ENCODE measurements around the gene SYAP1.

Gene SYAP1

DNA sequence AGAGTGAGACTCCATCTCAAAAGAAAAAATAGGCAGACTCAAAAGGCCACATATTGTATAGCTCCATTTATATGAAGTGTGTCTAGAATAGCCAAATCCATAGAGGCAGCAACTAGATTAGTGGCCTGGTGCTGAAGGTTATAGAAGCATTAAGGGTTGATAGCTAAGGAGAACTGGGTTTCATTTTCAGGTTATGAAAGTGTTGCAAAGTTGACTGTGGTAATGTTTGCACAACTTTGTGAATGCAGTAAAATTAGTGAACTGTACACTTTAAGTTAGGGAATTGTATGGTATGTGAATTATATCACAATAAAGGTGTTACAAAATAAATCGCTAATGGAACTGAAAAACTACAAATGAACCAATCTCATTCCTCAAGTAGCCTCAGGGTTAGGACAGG lies 95.2 kb downstream of the SYAP1 start:
- DNase-seq (ENCODE audit: low read depth) = no peak
- TF ChIP-seq MYC (IDR thresholded peaks at IDR 0.05; ENCODE audit: low read depth, low read length) (no peak), POLR2A (IDR thresholded peaks at IDR 0.05; ENCODE audit: extremely low read depth, insufficient read length) (no peak)
- TF ChIP-seq, protein P1, sequence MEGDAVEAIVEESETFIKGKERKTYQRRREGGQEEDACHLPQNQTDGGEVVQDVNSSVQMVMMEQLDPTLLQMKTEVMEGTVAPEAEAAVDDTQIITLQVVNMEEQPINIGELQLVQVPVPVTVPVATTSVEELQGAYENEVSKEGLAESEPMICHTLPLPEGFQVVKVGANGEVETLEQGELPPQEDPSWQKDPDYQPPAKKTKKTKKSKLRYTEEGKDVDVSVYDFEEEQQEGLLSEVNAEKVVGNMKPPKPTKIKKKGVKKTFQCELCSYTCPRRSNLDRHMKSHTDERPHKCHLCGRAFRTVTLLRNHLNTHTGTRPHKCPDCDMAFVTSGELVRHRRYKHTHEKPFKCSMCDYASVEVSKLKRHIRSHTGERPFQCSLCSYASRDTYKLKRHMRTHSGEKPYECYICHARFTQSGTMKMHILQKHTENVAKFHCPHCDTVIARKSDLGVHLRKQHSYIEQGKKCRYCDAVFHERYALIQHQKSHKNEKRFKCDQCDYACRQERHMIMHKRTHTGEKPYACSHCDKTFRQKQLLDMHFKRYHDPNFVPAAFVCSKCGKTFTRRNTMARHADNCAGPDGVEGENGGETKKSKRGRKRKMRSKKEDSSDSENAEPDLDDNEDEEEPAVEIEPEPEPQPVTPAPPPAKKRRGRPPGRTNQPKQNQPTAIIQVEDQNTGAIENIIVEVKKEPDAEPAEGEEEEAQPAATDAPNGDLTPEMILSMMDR (IDR thresholded peaks at IDR 0.05; ENCODE audit: low read depth, low read length) = no peak
- TF ChIP-seq, protein P2, sequence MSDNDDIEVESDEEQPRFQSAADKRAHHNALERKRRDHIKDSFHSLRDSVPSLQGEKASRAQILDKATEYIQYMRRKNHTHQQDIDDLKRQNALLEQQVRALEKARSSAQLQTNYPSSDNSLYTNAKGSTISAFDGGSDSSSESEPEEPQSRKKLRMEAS (IDR thresholded peaks at IDR 0.05; ENCODE audit: low read depth, low read length) = no peak
- H3K4me3 ChIP-seq (ENCODE audit: low read depth, low read length) = no peak overlapping the region

All from NB4 (cell line).